Glomerular visceral epithelial cell (primary cell): Measurements from ENCODE around the gene VEGFB.

Experiments used
- DNase-seq: peaks from one replicate; pipeline ENCODE4 v3.0.0-alpha.2; 2016; ENCODE audit errors: extremely low spot score

VEGFB gene

GRCh38 chr11:64210301-64211020, 23.9 kb upstream of the VEGFB start:
- DNase-seq: no peak

DNA sequence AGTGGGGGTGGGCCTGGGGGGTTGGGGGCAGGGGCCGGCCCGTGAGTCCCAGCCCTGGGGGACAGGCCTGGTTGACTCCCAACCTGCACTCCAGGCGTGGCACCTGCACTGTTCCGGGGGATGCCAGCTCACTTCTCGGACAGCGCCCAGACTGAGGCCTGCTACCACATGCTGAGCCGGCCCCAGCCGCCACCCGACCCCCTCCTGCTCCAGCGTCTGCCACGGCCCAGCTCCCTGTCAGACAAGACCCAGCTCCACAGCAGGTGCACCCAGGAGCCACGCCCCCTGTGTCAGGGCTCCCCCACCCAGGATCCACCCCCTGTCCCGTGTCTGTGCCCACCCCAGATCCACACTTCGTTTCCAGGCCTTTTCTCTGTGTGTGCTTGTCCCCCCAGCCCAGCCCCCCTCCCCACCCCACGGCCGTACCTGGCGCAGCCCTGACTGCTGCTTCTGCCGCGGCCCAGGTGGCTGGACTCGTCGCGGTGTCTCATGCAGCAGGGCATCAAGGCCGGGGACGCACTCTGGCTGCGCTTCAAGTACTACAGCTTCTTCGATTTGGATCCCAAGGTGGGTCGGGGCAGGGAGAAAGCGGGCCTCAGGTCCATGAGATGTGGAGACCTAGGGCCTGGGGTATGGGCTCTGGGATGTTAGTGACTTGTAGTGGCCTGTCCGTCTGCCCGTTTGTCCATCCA, 23.1 kb upstream of the VEGFB start:
- no peak for DNase-seq

DNA sequence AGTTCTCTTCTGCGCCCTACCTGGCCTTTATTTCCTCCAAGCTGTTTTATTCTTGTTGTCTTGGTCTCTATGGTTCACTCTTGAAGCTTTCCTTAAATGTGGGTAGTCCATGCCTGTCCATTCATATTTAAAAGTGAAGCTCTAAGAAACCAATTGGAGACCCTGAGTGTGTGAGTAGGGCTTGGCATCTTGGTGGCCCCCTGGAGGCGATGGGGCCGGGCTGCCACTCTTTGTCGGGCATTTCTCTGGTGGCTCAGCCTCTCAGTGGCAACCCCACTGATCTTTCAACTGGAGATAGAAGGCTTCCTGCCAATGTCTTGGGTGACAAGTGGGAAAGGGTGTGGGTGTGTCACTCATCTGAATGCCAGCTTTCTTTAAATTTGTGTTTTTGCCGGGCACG, 17.5 kb upstream of the VEGFB start:
- DNase-seq: no peak

DNA sequence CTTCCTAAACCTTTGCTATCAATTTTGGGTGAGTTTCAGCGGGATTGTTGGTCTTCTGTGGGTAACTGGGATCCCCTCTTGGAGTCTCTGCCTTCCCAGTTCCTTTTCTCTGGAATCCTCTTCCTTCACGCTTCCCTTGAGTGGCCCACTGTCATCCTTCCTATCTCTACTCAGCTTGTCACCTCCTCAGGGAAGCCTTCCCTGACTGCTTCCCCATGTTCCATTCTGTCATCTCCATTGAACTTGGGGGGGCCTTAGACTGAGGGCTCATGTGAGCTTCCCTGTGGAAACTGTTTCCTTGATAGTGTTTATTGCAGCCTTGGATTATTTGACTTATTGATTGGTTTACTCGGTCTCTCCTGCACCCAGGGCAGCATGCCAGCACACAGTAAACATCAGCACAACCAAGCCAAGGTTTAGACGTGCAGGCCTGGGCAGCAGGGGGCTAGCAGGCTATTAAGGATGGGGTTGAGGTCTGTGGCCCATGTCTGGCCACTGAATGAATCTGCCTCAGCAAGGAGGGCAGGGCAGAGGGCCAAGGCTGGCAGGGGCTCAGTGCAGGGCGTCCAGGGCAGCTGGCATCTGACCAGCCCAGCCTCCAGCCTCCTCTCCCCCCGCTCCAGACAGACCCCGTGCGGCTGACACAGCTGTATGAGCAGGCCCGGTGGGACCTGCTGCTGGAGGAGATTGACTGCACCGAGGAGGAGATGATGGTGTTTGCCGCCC, 15.6 kb upstream of the VEGFB start:
- DNase-seq: no peak

GRCh38 chr11:64219354-64219684, 15.1 kb upstream of the VEGFB start:
- no peak for DNase-seq

DNA sequence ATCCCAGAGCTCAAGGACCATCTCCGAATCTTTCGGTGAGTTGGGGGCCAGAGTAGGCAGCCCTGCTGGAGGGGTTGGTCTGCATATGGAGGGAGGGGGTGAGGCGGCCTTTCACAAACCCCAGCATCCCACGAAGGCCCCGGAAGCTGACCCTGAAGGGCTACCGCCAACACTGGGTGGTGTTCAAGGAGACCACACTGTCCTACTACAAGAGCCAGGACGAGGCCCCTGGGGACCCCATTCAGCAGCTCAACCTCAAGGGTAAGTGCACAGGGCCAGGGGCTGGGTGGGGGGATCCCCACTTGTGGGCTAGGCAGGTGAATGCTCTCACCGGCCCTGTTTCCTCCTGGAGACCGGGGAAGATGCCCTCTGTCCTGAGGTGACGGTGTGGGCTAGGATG, 14.6 kb upstream of the VEGFB start:
- DNase-seq: no peak

GRCh38 chr11:64220271-64220670, 14.1 kb upstream of the VEGFB start:
- no peak for DNase-seq

DNA sequence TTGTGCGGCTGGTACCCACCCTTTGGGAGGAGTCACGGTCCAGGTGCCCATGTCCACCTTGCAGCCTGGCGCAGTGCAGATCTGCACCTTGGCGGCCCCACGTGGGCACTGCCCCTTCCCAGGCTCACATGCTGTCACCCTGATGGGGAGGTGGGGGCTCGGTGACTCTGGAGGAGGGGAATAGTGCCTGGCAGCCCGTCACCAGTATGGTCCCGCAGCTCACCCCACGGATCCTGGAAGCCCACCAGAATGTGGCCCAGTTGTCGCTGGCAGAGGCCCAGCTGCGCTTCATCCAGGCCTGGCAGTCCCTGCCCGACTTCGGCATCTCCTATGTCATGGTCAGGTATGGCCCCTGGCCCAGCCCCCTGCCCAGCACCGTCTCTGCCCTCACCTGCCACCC, 13.6 kb upstream of the VEGFB start:
- DNase-seq: no peak

GRCh38 chr11:64222651-64223000, 11.8 kb upstream of the VEGFB start:
- DNase-seq: no peak

- DNase-seq: no peak
Observed at GRCh38 chr11:64223001-64223651, 11.3 kb upstream of the VEGFB start.

DNA sequence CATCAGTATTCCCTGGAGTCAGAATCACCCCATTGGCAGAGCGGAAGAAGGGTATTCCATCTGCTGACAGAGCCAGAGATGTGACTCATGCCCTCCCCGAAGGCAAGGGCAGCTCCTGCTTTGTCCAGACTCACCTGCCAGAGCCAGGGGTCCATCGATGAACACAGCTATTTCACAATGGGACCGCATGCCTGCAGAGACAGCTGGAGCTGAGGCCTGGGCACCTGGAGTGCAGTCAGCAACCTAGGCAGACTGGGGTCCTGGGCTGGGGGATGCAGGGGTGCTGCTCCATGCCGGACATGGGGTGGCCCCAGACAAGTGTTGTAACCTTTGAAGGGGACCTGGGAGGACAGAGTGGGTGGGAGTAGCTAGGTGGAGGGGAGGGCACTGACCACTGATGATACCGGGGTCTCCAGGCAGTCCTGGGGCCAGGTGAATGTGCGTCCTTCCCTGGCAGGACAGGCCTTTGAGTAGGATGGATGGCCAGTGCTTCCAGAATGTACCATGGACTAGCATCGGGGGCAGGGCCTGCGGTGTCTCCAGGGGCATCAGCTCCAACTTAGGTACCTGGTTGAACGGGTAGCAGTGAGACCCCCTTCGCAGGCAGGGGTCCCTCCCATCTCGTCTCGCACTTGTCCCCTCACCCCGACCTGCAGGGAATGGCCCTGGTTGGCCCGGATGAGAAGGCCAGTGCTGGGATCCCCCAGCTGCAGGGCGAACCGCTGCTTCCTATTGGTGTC, 10.1 kb upstream of the VEGFB start:
- DNase-seq: peak; percentile 42

- no peak for DNase-seq
Observed at GRCh38 chr11:64224891-64225607, 9.3 kb upstream of the VEGFB start.

DNA sequence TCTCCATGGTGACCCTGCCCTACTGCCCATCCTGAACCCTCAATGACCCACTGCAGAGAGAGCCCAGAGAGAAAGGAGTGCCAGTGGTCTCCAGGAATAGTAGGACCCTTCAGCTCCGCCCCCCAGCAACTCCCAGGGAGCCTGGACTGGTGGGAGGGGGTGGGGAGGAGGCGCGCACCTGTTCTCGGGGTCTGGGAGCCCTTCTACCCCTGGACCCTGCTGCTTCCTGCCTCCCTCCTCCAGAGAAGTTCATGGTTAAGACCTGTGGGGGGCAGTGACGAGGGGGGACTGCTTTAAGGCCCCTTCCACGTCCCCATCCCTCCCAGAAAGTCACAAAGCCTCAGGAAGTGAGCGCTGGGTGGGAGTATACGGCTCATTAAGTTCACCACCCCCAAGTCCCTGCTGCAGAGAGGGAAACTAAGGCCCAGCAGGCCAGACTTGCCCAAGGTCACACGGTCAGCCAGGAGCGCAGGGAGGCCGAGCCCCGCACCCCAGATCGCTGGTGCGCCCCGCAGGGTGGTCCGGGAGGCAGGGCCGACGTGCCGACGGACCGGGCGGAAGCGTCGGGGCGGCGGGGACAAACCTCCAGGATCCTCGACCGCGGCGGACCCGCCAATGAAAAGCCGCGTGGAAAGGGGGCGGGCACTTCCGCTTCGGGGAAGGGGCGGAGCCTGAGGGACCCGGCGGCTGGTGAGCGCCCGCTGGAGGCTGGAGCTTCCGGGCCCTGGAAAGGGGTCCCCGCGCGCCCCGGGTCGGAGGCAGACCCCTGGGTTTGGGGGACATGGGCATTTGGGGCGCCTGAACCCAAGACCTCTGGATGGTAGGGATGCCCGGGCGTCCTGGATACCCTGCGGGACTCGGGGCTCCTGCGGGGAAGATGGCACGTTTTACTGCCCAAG, 8.5 kb upstream of the VEGFB start, which contains the start of the genes NUDT22 and TRPT1:
Gene NUDT22, plus strand, starts transcription at position 667 of the 899 bp plus-strand sequence. CDS start 379 bp downstream, outside the sequence.
Gene TRPT1, minus strand, starts transcription at position 579 of the 899 bp plus-strand sequence. Its CDS starts 326 bp downstream, at position 253.
- DNase-seq: peak; percentile 80

GRCh38 chr11:64226507-64227051, 7.8 kb upstream of the VEGFB start:
- peak; percentile 31 for DNase-seq

- peak; percentile 26 for DNase-seq
Observed at GRCh38 chr11:64227405-64227956, 6.9 kb upstream of the VEGFB start.

GRCh38 chr11:64229090-64229743, 5.2 kb upstream of the VEGFB start:
- no peak for DNase-seq

DNA sequence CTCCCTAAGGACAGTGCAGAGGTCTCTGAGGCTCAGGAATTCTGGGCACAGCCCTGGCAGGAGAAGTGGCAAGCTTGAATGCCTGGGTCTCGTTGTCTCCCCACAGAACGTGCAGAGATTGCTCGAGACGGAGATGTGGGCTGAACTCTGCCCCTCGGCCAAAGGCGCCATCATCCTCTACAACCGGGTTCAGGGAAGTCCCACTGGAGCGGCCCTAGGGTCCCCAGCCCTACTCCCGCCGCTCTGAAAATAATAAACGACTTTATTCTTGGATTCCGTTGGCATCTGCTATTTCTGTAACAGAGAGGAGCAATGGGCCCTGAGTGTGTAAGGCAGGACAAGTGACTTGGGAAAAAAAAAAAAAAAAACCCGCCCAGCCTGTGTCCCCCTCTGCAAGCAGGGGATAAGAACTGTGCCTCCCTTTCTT, 4.6 kb upstream of the VEGFB start:
- no peak for DNase-seq

DNA sequence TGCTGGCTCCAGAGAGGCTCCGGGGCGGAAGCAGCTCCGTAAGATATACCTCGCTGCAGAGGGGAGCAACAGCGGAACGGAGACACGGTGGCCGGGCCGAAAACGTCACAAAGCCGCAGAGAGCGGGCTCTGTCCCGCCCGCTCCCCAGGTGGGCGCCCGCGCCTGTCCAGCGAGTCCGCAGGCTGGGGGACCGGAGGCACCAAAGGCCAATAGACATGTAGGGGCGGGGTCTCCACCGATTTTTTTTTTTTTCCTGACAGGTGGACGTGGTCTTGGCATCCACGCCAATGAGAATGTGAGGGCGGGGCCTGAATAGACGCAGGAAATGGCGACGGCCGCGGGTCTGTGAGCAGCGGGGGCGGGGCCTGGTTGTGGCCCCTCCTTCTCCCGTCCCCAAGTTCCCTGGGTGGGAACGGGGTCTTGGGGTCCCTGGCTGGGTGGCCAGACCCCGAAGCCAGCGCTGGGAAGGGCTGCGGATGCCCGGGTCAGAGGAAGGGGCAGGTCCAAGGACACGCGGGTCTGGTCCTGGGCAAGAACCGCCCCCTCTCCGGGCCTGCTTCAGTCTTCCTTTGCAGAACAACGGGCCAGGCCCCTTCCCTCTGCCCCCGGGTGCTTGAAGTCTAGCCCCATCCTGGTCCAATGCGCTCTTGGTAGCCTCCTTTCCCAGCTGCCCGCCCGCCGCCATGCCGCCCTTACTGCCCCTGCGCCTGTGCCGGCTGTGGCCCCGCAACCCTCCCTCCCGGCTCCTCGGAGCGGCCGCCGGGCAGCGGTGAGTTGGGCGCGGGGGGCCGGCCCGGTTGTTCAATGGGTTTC, 4.0 kb upstream of the VEGFB start, which contains the start of gene DNAJC4:
Gene DNAJC4, plus strand, starts transcription at position 378 of the 814 bp plus-strand sequence. Its CDS starts 307 bp downstream, at position 685.
- peak; percentile 91 for DNase-seq
